CD4-positive, CD25-positive, alpha-beta regulatory T cell (primary cell): ENCODE data around the gene PDZD2. TPM values are rescaled to one million over a fixed set of nuclear protein-coding genes. Genes with fewer than 3 reads are reported as not detected.

ENCODE experiments used
- ATAC-seq, 2 donors: fragments of 150-1000 bp; cut with Tn5 transposase; one replicate each; pipeline ENCODE4 v1.10.0; 2021; ENCODE audit warnings: low read depth in 2 of 2, moderate number of reproducible peaks in 2 of 2, moderate library complexity in 1 of 2
- DNase-seq, 3 donors: peaks; one replicate each; pipeline versions ENCODE4 v3.0.0 to v3.0.0-alpha.2; 2012 to 2022; ENCODE audit warnings: mixed read lengths in 1 of 3
- H3K27ac ChIP-seq: one replicate; pipeline ENCODE4 v1.7.0; 2013; ENCODE audit warnings: mild to moderate bottlenecking, low read length; ENCODE audit not compliant: insufficient read depth, poor library complexity, severe bottlenecking
- H3K27me3 ChIP-seq: one replicate; pipeline ENCODE4 v1.7.0; 2013; ENCODE audit warnings: low read length; ENCODE audit not compliant: control insufficient read depth, insufficient read depth
- H3K36me3 ChIP-seq: one replicate; pipeline ENCODE4 v1.7.0; 2013; ENCODE audit warnings: mild to moderate bottlenecking, low read length, moderate library complexity; ENCODE audit not compliant: control insufficient read depth, insufficient read depth
- H3K4me1 ChIP-seq: 2 replicates; pipeline ENCODE4 v1.7.0; 2013; ENCODE audit warnings: mild to moderate bottlenecking, low read length; ENCODE audit not compliant: insufficient read depth, control insufficient read depth, poor library complexity, severe bottlenecking
- H3K4me3 ChIP-seq: one replicate; pipeline ENCODE4 v1.7.0; 2013; ENCODE audit warnings: low read depth, mild to moderate bottlenecking, low read length, moderate library complexity
- H3K9me3 ChIP-seq, 2 experiments: 1 replicate in 1 of 2; 2 replicates in 1 of 2; pipeline ENCODE4 v1.7.0; 2013; ENCODE audit warnings: low read length in 2 of 2, mild to moderate bottlenecking in 1 of 2, moderate library complexity in 1 of 2; ENCODE audit not compliant: control insufficient read depth in 2 of 2
- H3K27ac Mint-ChIP-seq, 3 donors: one replicate each; pipeline ENCODE4 v1.8.0; 2020 to 2022; ENCODE audit warnings: mild to moderate bottlenecking in 3 of 3, mixed read lengths in 3 of 3, moderate library complexity in 2 of 3
- H3K27me3 Mint-ChIP-seq: one replicate; pipeline ENCODE4 v1.8.0; 2022; ENCODE audit warnings: mild to moderate bottlenecking, mixed read lengths
- H3K36me3 Mint-ChIP-seq: one replicate; pipeline ENCODE4 v1.8.0; 2020; ENCODE audit warnings: mixed read lengths
- H3K4me1 Mint-ChIP-seq, 4 donors: one replicate each; pipeline ENCODE4 v1.8.0; 2020 to 2022; ENCODE audit warnings: mixed read lengths in 4 of 4, mild to moderate bottlenecking in 1 of 4
- H3K4me3 Mint-ChIP-seq, 4 donors: one replicate each; pipeline ENCODE4 v1.8.0; 2020 to 2022; ENCODE audit warnings: mild to moderate bottlenecking in 4 of 4, mixed read lengths in 4 of 4, moderate library complexity in 3 of 4
- H3K9me3 Mint-ChIP-seq, 7 donors: one replicate each; pipeline ENCODE4 v1.8.0; 2020 to 2022; ENCODE audit warnings: mixed read lengths in 7 of 7, mild to moderate bottlenecking in 3 of 7, moderate library complexity in 2 of 7
- polyA plus RNA-seq, 4 donors: library from polyadenylated mRNA; unstranded; fragments of 300-500 nt; fragmentation: Illumina TruSeq; gene quantifications; one replicate each; pipeline ENCODE4 v1.2.3, GENCODE V29; 2021
- total RNA-seq: library from RNA; stranded (reverse); gene quantifications from one replicate; pipeline ENCODE4 v1.2.3, GENCODE V29; 2022

Gene PDZD2
- total and polyA plus RNA-seq, 5 donors from 2014 or later, result 0.06 to 1.3 (median 0.25) TPM

DNA sequence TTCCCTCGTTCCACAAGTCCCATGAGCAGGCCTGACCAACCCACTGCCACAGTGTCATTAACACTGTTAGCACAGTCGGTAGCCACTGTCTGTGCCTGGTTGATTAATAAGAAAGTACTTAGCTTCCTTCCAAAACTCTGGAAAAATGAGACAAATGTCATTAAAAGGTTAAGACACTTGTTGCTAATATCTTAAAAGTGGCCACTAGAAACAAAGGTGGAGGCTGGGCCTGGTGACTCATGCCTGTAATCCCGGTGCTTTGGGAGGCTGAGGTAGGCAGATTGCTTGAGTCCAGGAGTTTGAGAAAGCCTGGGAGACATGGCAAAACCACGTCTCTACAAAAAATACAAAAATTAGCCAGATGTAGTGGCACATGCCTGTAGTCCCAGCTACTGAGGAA lies 194.0 kb downstream of the PDZD2 start:
- H3K4me3 ChIP-seq, result no peak overlapping the region
- H3K27me3 Mint-ChIP-seq, result no peaks in the 10 kb centered on the region
- no peaks in the 10 kb centered on the region for H3K36me3 Mint-ChIP-seq
- H3K4me1 Mint-ChIP-seq, result no peaks in the 10 kb centered on the region
- no peak for ATAC-seq
- H3K9me3 ChIP-seq, result peaks cover 5 to 13% of the 10 kb centered on the region in 2 experiments
- no peaks in the 10 kb centered on the region for H3K36me3 ChIP-seq
- no peak overlapping the region for H3K27ac ChIP-seq
- H3K4me3 Mint-ChIP-seq, result no peak overlapping the region
- H3K4me1 ChIP-seq, result no peaks in the 10 kb centered on the region
- DNase-seq, result no peak
- H3K27ac Mint-ChIP-seq, result no peak overlapping the region
- H3K27me3 ChIP-seq, result no peaks in the 10 kb centered on the region
- H3K9me3 Mint-ChIP-seq, result peaks cover 0 to 10% (median 1%) of the 10 kb centered on the region in 7 donors

DNA sequence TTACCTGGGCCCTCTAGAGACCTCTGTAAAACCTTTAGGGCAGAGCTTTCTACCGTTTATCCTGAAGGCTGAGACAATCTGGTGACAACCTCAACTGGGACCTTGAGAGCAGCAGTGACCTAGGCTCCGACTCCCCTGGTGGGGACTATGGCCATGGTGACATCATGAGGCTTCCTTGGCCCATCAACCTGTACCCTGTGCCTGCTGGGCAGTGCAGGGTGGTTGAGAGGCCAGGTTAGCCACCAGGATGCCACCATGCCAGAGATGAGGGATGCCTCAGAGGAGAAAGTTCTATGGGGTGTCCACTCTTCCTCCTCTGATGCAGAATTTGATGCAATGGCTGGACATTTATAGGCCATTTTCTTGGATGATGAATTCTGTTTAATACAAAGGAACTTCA lies 194.8 kb downstream of the PDZD2 start:
- Mint-ChIP-seq H3K27ac (no peak overlapping the region), H3K36me3 (no peaks in the 10 kb centered on the region), H3K4me3 (no peak overlapping the region), H3K27me3 (no peaks in the 10 kb centered on the region), H3K9me3 (peaks cover 0 to 3% (median 0%) of the 10 kb centered on the region in 7 donors), H3K4me1 (no peaks in the 10 kb centered on the region)
- DNase-seq, result no peak
- Histone ChIP-seq H3K27ac (no peak overlapping the region), H3K27me3 (no peaks in the 10 kb centered on the region), H3K9me3 (peaks cover 2 to 8% of the 10 kb centered on the region in 2 experiments), H3K4me3 (no peak overlapping the region), H3K36me3 (no peaks in the 10 kb centered on the region), H3K4me1 (no peaks in the 10 kb centered on the region)
- ATAC-seq, result no peak

DNA sequence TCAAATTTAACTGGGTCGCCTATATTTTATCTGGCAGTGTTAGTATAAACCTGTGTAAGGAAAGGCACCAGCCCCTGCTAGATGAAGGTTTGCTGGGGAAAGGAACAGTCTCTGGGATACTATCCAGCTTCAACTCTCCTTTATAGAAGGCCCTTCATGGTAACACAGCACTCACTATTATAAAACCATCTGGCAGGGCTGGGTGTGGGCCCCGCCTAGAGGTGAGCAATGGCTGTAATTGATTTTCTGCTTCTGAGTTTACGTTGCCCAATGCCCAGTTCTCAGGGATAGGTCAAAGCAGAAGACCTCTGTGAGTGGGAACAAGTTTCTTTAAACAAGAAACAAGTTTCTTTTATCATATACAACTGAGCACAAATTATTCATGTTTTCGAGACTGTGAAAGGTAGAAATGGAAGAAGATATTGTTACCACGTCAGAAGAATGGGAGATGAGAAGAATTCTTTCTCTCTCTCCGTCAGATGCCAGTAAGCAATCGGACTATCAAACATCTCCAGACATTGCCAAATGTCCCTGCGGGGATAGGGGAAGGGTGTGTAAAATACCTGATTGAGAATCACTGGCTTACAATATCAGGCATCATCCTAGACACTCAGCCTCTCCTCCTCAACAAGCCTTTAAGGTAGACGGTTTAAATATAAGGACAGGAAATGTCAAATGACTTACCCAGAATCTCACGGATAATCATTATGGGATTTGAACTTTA lies 205.9 kb downstream of the PDZD2 start:
- Mint-ChIP-seq H3K36me3 (no peaks in the 10 kb centered on the region), H3K9me3 (no peaks in the 10 kb centered on the region), H3K4me1 (no peaks in the 10 kb centered on the region), H3K27me3 (peaks cover 10% of the 10 kb centered on the region), H3K27ac (no peak overlapping the region), H3K4me3 (no peak overlapping the region)
- Histone ChIP-seq H3K4me1 (no peaks in the 10 kb centered on the region), H3K9me3 (no peaks in the 10 kb centered on the region), H3K36me3 (no peaks in the 10 kb centered on the region), H3K4me3 (no peak overlapping the region), H3K27me3 (no peaks in the 10 kb centered on the region), H3K27ac (no peak overlapping the region)
- DNase-seq (no peak), ATAC-seq (no peak)

DNA sequence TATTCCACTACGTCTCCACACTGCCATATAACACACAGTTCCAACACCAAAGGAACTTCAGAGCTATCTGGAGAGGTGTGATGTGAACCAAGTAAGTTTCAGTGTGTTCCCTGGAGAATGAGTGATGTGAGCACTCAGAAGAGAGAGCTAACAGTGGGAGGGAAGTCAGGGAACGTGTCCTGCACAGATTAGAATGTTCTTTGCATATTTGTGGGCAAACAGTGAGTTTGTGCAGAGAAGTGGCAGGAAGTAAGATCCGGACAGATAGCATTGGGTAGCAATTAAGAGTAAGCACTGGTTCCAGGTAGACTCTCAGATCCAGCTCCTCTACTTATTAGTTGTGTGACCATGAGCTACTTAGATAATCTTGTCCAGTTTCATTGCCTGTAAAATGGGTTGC lies 206.4 kb downstream of the PDZD2 start:
- DNase-seq, result no peak
- Mint-ChIP-seq H3K4me1 (no peaks in the 10 kb centered on the region), H3K27me3 (peaks cover 10% of the 10 kb centered on the region), H3K4me3 (no peak overlapping the region), H3K27ac (no peak overlapping the region), H3K36me3 (no peaks in the 10 kb centered on the region), H3K9me3 (no peaks in the 10 kb centered on the region)
- no peak for ATAC-seq
- H3K4me1 ChIP-seq, result no peaks in the 10 kb centered on the region
- H3K27ac ChIP-seq, result no peak overlapping the region
- H3K27me3 ChIP-seq, result no peaks in the 10 kb centered on the region
- H3K36me3 ChIP-seq, result no peaks in the 10 kb centered on the region
- no peak overlapping the region for H3K4me3 ChIP-seq
- no peaks in the 10 kb centered on the region for H3K9me3 ChIP-seq

DNA sequence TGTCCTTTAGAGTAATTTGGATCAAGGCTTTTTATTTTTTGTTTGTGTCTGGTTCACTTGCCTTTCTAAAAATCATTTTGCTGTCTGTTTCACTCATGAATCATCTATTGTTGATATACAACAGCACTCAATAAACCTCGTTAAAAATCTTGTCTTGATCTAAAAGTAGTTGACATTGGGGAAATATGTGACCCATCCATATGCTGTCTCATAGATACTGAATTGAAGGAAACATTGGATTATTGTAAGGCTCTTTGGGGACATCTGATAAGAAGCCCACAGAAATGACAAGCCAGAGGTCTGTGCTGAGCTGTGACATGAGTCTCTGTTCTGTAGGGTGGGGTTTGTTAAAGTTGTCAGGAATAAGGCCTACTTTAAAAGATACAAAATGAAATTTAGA lies 208.0 kb downstream of the PDZD2 start:
- Histone ChIP-seq H3K27me3 (no peaks in the 10 kb centered on the region), H3K27ac (no peak overlapping the region), H3K4me3 (no peak overlapping the region), H3K4me1 (no peaks in the 10 kb centered on the region), H3K9me3 (no peaks in the 10 kb centered on the region), H3K36me3 (no peaks in the 10 kb centered on the region)
- no peak for DNase-seq
- Mint-ChIP-seq H3K4me3 (no peak overlapping the region), H3K27me3 (peaks cover 14% of the 10 kb centered on the region), H3K9me3 (peaks cover 0 to 3% (median 0%) of the 10 kb centered on the region in 7 donors), H3K27ac (no peak overlapping the region), H3K4me1 (no peaks in the 10 kb centered on the region), H3K36me3 (no peaks in the 10 kb centered on the region)
- no peak for ATAC-seq

DNA sequence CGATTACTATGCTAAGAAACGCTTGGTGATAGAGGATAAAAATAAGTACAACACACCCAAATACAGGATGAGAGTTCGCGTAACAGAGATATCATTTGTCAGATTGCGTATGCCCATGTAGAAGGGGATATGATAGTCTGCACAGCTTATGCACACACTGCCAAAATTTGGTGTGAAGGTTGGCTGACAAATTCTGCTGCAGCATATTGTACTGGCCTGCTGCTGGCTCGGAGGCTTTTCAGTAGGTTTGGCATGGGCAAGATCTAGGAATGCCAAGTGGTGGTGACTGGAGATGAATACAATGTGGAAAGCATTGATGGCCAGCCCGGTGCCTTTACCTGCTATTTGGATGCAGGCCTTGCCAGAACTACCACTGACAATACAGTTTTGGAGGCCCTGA lies 208.4 kb downstream of the PDZD2 start:
- H3K27me3 ChIP-seq, result no peaks in the 10 kb centered on the region
- H3K36me3 ChIP-seq, result no peaks in the 10 kb centered on the region
- H3K4me1 ChIP-seq, result no peaks in the 10 kb centered on the region
- ATAC-seq, result no peak
- Mint-ChIP-seq H3K9me3 (peaks cover 0 to 3% (median 0%) of the 10 kb centered on the region in 7 donors), H3K4me1 (no peaks in the 10 kb centered on the region), H3K36me3 (no peaks in the 10 kb centered on the region), H3K27me3 (peaks cover 14% of the 10 kb centered on the region), H3K27ac (no peak overlapping the region), H3K4me3 (no peak overlapping the region)
- no peaks in the 10 kb centered on the region for H3K9me3 ChIP-seq
- DNase-seq, result no peak
- no peak overlapping the region for H3K27ac ChIP-seq
- H3K4me3 ChIP-seq, result no peak overlapping the region

DNA sequence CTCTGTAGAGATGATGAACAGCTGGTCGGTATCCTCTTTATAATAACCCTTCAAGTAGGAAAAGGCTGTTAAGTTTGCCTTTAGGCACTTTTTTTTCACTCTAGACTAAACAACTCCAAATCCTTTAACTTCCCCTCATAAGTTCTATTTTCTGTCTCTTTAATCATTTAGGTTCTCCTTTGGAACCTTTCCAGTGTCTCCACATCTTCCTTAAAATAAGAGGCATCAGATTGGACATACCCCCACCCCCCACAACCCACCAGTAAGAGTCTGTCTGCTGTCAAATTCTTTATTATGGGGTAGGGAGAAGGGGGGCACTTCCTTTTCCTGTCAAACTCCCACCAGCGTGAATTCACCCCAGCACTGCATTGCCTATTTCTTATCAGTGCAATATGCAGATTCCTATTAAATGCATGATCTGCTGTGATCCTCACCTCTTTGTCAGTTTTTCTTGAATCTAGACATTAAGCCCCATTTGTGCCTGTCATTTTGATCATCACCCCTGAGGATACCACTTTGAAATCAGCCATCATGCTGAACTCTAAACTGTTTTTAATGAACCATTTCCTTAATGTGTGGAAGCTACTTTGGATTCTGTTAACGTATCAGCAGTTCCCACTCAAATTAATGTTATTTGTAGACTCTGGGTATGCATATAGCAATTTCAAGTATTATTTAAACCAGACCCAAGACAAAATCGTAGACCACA lies 212.2 kb downstream of the PDZD2 start:
- Histone ChIP-seq H3K4me1 (peaks cover 11% of the 10 kb centered on the region), H3K4me3 (no peak overlapping the region), H3K27me3 (peaks cover 7% of the 10 kb centered on the region), H3K36me3 (no peaks in the 10 kb centered on the region), H3K9me3 (no peaks in the 10 kb centered on the region), H3K27ac (no peak overlapping the region)
- Mint-ChIP-seq H3K27me3 (peaks cover 40% of the 10 kb centered on the region), H3K4me3 (no peak overlapping the region), H3K4me1 (peaks cover 0 to 18% (median 3%) of the 10 kb centered on the region in 4 donors), H3K36me3 (no peaks in the 10 kb centered on the region), H3K27ac (no peak overlapping the region), H3K9me3 (peaks cover 0 to 4% (median 0%) of the 10 kb centered on the region in 7 donors)
- DNase-seq (no peak), ATAC-seq (no peak)
